ENCODE results near the gene PDCD4. TPM values are rescaled to one million over a fixed set of nuclear protein-coding genes. Genes with fewer than 3 reads are reported as not detected.

PDCD4 gene
- total RNA-seq, 1 experiment from 2014 or later = 133 TPM

GRCh38 chr10:110923856-110924493, 52.2 kb downstream of the PDCD4 start:
- CTCF ChIA-PET = no interaction called here
- no TSS peak for BruUV-seq (replicated peaks)
- no peak overlapping the region for H3K27ac Mint-ChIP-seq (ENCODE audit: low read depth, unreplicated experiment)
- H3K4me3 Mint-ChIP-seq (ENCODE audit: unreplicated experiment) = no peak overlapping the region
- no peak for DNase-seq (ENCODE audit: unreplicated experiment)
- intact Hi-C loops (cut with micrococcal nuclease) = loop anchor here (5.0 kb wide), 1 partner anchor 113 kb away; no protein-coding TSS in a partner anchor
- peaks cover 6% of the 10 kb centered on the region for H3K4me1 Mint-ChIP-seq (ENCODE audit: insufficient read depth, unreplicated experiment)
- no peak for TF ChIP-seq CTCF (IDR thresholded peaks at IDR 0.05; ENCODE audit: unreplicated experiment)
- H3K9me3 Mint-ChIP-seq (ENCODE audit: unreplicated experiment) = no peaks in the 10 kb centered on the region
- peaks cover 7% of the 10 kb centered on the region for H3K36me3 Mint-ChIP-seq (ENCODE audit: insufficient read depth, unreplicated experiment)
- no peaks in the 10 kb centered on the region for H3K27me3 Mint-ChIP-seq (ENCODE audit: insufficient read depth, unreplicated experiment)
- POLR2A ChIA-PET = interaction anchor here (0.6 to 0.7 kb wide), 3 partner anchors 12 to 155 kb away, joined by 3 read pairs; no protein-coding TSS in a partner anchor

- Mint-ChIP-seq H3K36me3 (ENCODE audit: insufficient read depth, unreplicated experiment) (peaks cover 5% of the 10 kb centered on the region), H3K27me3 (ENCODE audit: insufficient read depth, unreplicated experiment) (no peaks in the 10 kb centered on the region), H3K4me1 (ENCODE audit: insufficient read depth, unreplicated experiment) (peaks cover 6% of the 10 kb centered on the region), H3K4me3 (ENCODE audit: unreplicated experiment) (no peak overlapping the region), H3K9me3 (ENCODE audit: unreplicated experiment) (no peaks in the 10 kb centered on the region), H3K27ac (ENCODE audit: low read depth, unreplicated experiment) (no peak overlapping the region)
- ChIA-PET POLR2A (interaction anchor here (0.9 to 3.0 kb wide), 5 partner anchors 9 to 621 kb away, joined by 3 to 29 read pairs (median 3); partner anchors contain the start of genes BBIP1 and SHOC2), CTCF (no interaction called here)
- intact Hi-C loops (cut with micrococcal nuclease) = no loop called here
- TF ChIP-seq CTCF (IDR thresholded peaks at IDR 0.05; ENCODE audit: unreplicated experiment) = no peak
- BruUV-seq (replicated peaks) = no TSS peak
- DNase-seq (ENCODE audit: unreplicated experiment) = no peak
Observed at GRCh38 chr10:110927461-110927860, 55.7 kb downstream of the PDCD4 start.

- no peaks in the 10 kb centered on the region for H3K9me3 Mint-ChIP-seq (ENCODE audit: unreplicated experiment)
- peaks cover 8% of the 10 kb centered on the region for H3K36me3 Mint-ChIP-seq (ENCODE audit: insufficient read depth, unreplicated experiment)
- H3K4me1 Mint-ChIP-seq (ENCODE audit: insufficient read depth, unreplicated experiment) = no peaks in the 10 kb centered on the region
- H3K27me3 Mint-ChIP-seq (ENCODE audit: insufficient read depth, unreplicated experiment) = no peaks in the 10 kb centered on the region
- no peak for DNase-seq (ENCODE audit: unreplicated experiment)
- no peak for TF ChIP-seq CTCF (IDR thresholded peaks at IDR 0.05; ENCODE audit: unreplicated experiment)
- H3K4me3 Mint-ChIP-seq (ENCODE audit: unreplicated experiment) = no peak overlapping the region
- no TSS peak for BruUV-seq (replicated peaks)
- intact Hi-C loops (cut with micrococcal nuclease) = no loop called here
- ChIA-PET CTCF (no interaction called here), POLR2A (interaction anchor here (1.1 to 2.2 kb wide), 4 partner anchors 10 to 21 kb away, joined by 3 to 5 read pairs (median 4); partner anchors contain the start of genes BBIP1 and SHOC2)
- no peak overlapping the region for H3K27ac Mint-ChIP-seq (ENCODE audit: low read depth, unreplicated experiment)
Observed at GRCh38 chr10:110931769-110932381, 60.1 kb downstream of the PDCD4 start.

- no peaks in the 10 kb centered on the region for H3K27me3 Mint-ChIP-seq (ENCODE audit: insufficient read depth, unreplicated experiment)
- ChIA-PET POLR2A (interaction anchor here (1.0 to 2.2 kb wide), 4 partner anchors 12 to 22 kb away, joined by 3 to 5 read pairs (median 4); partner anchors contain the start of genes BBIP1 and SHOC2), CTCF (no interaction called here)
- no TSS peak for BruUV-seq (replicated peaks)
- DNase-seq (ENCODE audit: unreplicated experiment) = no peak
- H3K4me3 Mint-ChIP-seq (ENCODE audit: unreplicated experiment) = no peak overlapping the region
- intact Hi-C loops (cut with micrococcal nuclease) = no loop called here
- H3K9me3 Mint-ChIP-seq (ENCODE audit: unreplicated experiment) = no peaks in the 10 kb centered on the region
- no peak for TF ChIP-seq CTCF (IDR thresholded peaks at IDR 0.05; ENCODE audit: unreplicated experiment)
- H3K27ac Mint-ChIP-seq (ENCODE audit: low read depth, unreplicated experiment) = no peak overlapping the region
- H3K4me1 Mint-ChIP-seq (ENCODE audit: insufficient read depth, unreplicated experiment) = no peaks in the 10 kb centered on the region
- peaks cover 9% of the 10 kb centered on the region for H3K36me3 Mint-ChIP-seq (ENCODE audit: insufficient read depth, unreplicated experiment)
Observed at GRCh38 chr10:110932505-110933180, 60.9 kb downstream of the PDCD4 start.

All from MCF 10A (cell line).